HG03520 (cell line): ENCODE results near the gene RASAL2.
"Not testable (repeated sequence)": the region's sequence is repeated elsewhere in the genome, so short reads cannot be mapped to it uniquely, and the experiment has no call there.

Experiments used
- ATAC-seq: cut with Tn5 transposase; IDR thresholded peaks from one replicate; pipeline ENCODE4 v1.9.1; 2021; ENCODE audit warnings: mild to moderate bottlenecking, moderate library complexity; ENCODE audit not compliant: unreplicated experiment

The RASAL2 gene

DNA sequence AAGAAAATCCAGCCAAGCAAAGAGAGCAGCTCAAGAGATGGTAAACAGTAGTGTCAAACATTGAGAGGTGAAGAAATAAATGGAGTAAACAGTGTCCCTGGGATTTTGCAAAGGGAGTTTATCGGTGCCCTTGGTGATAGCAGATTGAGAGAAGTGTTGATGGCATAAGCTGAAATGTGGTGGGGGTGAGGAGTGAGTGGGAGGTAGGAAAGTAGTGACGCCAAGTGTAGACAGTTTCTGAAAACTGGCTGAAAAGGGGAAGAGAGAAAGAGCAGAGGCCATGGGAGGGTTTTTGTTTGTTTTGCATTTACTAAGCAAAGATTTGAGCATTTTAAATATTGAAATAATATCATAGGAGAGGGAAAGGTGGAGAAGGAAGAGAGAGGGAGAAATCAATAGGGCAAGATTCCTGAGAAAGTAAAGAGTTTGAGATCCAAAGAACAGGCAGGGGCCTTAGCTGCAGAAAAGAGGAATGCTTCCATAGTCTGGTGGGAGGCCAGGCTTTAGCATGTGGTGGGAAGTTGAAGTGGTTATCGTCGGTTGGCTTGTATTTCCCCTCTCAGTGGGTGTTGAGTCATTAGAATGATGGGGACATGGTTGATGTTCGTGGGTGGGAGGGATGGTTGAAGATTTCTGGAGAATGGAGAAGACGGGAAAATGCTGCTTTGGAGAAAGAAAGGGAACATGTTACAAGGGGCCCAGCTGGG lies 26.8 kb upstream of the RASAL2 start:
- ATAC-seq = peak; percentile 99

DNA sequence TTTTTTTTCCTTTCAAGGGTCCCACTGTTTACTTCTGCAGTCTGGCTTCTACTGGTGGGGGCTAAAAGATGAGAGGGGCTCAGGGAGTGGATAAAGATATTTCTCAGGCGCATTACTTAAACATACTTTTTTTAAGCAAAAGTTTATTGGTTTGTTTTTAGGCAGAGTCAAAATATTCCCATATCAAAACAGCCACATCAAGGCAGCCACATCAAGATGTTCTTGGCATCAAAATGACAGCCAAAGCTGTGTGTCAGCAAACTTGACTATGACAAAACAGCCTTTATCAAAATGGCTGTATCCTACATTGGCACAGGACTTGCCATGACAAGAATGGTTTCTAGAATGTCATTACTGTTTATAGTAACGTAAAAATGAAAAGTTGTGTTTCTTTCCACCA lies 22.1 kb upstream of the RASAL2 start:
- ATAC-seq = no peak

- ATAC-seq = no peak
These were observed 21.6 kb upstream of the RASAL2 start for GRCh38 chr1:178072326-178072725.

DNA sequence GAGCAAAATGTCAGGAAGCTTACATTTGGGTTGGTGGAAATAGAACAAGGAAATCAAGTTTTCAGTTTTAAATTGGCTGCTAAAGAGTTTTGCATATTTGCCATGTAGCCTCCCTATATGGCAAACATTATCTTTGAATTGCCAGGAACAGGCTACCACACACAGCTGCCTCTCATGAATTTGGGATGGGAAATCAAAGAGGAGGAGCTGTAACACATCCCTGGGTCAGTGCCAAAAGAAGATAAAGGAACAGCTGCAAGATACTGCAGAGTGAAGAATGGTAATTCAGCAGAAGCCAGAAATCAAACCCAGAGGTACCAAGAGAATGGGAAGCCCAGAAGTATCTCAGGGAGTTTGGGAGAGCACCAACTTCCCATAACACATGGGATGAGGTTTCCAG lies 18.6 kb upstream of the RASAL2 start:
- ATAC-seq = no peak

- ATAC-seq = no peak
These were observed 17.3 kb upstream of the RASAL2 start for GRCh38 chr1:178076607-178077006.

DNA sequence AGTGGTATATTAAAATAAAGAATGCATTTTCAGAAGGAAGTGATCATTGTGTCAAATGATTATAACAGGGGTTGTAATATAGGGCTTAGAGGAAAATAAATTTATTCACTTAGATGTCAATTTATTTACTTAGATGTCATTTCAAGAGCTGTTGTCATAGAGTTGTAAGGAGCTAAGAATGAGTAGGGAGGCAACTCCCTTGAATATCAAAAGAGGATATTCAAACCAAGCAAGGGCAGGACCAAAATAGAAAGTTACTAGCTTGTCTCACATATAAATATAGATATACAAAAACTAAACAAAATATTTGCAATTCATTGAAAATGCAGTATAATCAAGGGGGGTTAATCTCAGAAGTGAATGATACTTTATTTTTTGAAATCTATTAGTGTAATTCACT lies 16.0 kb upstream of the RASAL2 start:
- no peak for ATAC-seq

- ATAC-seq = no peak
These were observed 7.6 kb upstream of the RASAL2 start for GRCh38 chr1:178086294-178086693.

GRCh38 chr1:178086766-178087165 lies 7.1 kb upstream of the RASAL2 start:
- no peak for ATAC-seq

DNA sequence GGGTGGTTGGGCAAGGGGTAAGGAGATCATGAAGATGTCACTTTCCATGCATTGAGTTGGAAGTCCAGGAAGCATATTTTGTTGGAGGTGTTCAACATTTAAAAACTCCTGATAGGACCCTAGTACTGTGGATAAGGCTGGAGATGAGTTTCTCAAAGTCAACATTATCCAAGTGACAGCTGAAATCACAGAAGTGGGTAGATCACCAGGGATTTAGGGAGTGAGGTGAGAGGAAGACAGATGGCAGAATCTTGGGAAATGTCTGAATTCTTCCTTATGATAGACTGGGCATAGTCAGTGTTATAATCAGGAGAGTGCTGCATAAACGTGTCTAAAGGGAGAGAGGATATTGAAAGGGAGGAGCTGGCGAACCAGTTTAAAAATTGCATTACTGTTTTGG lies 5.3 kb upstream of the RASAL2 start:
- ATAC-seq = no peak

- ATAC-seq = not testable (repeated sequence)
These were observed 2.5 kb upstream of the RASAL2 start for GRCh38 chr1:178091454-178091853.

DNA sequence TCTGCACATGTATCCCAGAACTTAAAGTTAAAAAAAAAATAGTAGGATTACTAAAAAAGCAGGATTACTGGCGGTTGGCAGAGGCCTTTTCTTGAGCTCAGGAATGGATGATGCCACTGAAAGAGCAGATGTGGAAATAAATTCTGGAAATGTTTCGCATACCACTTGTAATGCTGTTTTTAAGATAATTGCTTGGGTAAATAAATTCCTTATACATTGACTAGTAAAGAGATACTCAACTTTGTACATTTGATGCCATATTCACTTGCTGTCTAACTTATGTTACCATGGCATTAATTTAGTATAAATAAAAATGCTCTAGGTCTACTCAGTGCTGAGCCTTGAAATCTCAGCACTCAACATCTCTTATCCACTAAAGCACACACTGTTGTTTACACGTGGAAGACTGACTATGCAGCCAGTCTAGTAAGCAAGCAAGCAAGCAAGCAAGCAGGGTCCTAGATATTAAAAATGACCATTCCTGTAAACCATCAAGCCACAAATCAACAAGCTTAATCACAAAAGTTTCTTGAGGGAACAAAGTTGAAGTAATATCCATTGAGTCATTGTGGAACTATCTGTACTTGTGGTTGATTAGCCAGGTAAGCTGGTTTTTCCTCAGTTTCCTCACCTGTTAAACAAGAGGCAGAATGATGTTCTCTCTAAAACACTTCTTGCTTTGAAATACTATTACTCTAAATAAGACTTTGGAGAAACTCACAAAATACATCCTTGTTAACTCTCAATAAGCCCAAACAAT lies 1.7 kb upstream of the RASAL2 start:
- ATAC-seq = no peak

- ATAC-seq = no peak
These were observed 918 bp upstream of the RASAL2 start for GRCh38 chr1:178092878-178093493.

DNA sequence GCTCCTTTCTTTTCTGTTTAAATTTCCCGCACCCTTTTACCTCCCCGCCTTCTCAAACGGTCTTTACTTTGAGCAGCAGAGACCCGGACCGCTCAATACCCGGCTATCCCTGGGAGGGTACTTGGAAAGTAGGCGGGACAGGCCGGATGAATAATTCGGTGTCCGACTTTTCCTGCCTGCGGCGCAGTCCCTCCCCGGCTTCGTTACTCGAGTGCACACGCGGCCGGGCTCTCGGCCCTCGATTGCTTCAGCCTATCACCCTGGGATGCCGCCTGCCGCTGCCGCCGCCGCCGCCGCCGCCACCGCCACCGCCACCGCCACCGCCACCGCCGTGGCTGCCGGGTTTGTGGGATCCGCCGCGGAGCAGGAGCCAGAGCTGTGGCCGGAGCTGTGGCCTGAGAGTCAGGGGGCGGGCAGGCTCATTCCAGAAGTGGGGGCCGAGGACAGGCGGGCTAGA lies 382 bp upstream of the RASAL2 start:
- ATAC-seq = peak; percentile 69

DNA sequence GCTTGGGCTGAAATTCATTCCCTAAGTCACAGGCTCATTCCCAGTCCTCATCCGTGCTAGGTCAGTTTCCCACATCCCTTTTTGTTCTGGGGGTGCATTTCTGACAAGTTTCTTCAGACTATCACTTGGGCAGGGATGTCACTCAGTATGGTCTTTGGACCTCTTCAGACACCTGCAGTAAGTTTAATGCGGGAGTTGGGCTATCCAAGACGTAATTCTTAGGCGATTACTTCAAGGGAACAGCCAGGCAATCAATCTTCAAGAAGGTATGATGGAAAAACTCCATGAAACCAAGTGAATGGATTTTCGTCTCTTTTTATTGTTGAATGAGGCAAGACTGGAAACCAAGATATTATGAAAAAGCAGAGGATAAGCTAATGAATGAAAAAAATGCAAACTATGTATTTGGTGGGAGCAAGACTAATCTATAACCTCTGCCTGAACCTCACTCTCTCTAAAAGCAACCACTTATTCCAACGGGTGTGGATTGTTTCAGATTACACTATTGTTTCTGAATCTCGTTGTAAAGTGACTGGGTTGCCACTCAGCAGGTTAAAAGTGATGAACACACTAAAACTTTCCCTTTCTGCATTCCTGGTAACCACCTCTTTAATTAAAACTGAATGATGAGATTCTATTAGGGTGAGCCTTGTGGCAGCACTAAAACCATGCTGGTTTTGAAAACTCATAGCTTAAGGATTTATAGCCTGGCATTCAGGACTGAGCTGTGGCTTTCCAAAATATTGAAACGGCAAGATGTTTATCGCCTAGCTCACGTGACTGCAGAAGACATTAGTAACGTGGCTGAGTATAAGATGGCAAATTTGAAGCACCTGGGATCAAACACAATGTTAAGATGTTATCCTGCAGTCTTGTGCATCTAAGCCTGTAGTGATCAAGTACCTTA lies 1.1 kb downstream of the RASAL2 start:
- no peak for ATAC-seq

DNA sequence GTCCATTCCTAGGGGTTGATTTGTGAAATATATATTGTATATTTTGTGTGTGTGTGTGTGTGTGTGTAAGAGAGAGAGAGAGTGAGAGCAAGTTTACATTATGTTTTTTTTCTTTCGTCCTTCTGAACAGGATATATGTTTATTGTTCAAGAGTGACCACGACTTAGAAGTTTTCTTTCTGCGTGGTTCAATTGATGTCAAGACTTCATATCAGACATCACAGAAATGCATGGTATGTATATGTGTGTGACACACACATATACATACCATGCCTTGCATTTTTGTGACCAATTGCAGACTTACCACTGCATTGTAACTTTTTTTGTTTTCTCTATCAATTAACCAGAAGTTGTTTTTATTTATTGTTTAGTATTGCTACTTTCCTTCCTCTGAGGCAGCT lies 2.5 kb downstream of the RASAL2 start:
- no peak for ATAC-seq

DNA sequence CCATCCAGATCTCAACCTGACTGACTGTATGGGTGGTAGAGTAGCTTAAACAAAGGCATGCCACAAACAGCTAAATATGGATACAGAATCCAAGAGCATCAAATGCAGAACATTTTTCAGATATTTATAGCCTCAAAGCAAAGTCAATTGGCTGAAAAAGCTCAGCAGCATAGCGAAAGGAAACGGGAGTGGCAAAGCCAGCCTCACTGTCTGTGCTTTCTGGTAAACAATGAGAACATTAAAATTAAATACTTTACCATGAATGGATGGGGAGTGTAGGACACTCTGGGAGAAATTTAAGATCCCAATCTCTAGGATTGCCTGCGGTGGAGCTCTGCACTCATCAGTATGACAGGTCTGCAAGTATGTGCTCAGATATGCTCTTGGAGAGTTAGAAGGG lies 4.4 kb downstream of the RASAL2 start:
- no peak for ATAC-seq

DNA sequence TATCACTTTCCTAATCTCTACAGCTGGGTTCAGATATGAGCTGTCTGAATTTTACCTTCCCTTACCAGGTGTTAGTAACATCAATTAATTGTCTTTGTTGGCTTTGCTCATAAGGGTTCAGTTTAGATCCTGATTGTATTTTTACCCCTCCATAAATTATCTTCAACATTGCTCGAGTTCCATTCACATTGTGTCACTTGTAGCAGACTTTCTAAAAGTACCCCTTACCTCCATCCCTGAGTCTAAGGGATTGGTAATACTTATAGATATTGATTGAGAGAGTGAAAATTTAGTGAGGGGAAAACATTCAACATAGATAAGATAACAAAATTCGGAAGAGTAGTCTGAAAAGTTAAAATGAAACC lies 7.3 kb downstream of the RASAL2 start:
- no peak for ATAC-seq

DNA sequence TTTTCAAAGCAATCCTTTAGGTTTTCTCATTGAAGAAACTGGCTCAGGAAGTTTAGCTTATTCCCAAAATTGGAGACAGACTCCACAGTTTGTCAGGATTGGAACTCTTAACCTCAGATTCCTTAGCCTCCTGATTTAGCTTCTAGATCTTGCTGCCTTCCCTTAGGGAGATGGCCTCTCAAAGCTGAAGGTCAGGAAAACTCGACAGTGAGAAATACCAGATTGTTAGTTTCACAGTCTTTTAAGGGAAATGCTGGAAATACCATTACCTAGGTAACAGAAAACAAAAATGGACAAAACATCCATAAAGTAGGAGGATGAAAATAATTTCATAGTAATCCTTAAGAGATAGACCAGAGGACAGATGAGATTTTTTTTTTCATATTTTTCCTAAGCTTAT lies 7.8 kb downstream of the RASAL2 start:
- no peak for ATAC-seq

DNA sequence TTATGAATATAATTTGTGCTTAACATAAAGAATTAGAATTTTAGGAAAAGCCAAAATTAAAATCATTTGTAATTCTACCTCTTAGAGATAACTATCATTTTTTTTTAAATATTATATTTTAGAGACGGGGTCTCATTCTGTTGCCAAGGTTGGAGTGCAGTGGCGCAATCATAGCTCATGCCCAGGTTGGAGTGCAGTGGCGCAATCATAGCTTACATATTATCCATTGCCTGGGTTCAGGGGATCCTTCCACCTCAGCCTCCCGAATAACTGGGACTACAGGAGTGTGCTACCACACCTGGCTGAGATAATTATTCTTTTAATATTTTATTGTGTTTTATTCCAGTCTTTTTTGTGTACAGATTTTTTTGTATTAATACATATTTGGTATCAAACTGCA lies 8.3 kb downstream of the RASAL2 start:
- ATAC-seq = no peak

DNA sequence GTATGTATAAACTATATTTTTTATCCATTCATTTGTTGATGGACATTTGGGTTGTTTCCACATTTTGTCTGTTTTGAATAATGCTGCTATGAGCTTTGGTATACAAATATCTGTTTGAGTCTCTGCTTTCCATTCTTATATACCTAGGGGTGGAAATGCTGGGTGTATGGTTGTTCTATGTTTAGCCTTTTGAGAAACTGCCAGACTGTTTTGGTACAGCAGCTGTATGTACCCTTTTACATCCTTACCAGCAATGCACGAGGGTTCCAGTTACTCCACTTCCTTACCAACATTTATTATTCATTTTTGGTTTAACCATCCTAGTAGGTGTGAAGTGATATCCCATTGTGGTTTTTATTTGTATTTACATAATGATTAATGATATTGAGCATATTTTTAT lies 13.9 kb downstream of the RASAL2 start:
- ATAC-seq = no peak
